ENCODE results near the gene HEY2.

GRCh38 chr6:125792680-125793079 is 43.2 kb downstream of the HEY2 start:
- TF ChIP-seq POLR2A (IDR thresholded peaks at IDR 0.05) (no peak), CTCF (IDR thresholded peaks at IDR 0.05 in 8 of 11, conservative IDR thresholded peaks at IDR 0.05 in 3 of 11) (no peak), POLR2AphosphoS5 (IDR thresholded peaks at IDR 0.05) (no peak)
